Measurements from ENCODE around the gene KLRG1.

The KLRG1 gene

DNA sequence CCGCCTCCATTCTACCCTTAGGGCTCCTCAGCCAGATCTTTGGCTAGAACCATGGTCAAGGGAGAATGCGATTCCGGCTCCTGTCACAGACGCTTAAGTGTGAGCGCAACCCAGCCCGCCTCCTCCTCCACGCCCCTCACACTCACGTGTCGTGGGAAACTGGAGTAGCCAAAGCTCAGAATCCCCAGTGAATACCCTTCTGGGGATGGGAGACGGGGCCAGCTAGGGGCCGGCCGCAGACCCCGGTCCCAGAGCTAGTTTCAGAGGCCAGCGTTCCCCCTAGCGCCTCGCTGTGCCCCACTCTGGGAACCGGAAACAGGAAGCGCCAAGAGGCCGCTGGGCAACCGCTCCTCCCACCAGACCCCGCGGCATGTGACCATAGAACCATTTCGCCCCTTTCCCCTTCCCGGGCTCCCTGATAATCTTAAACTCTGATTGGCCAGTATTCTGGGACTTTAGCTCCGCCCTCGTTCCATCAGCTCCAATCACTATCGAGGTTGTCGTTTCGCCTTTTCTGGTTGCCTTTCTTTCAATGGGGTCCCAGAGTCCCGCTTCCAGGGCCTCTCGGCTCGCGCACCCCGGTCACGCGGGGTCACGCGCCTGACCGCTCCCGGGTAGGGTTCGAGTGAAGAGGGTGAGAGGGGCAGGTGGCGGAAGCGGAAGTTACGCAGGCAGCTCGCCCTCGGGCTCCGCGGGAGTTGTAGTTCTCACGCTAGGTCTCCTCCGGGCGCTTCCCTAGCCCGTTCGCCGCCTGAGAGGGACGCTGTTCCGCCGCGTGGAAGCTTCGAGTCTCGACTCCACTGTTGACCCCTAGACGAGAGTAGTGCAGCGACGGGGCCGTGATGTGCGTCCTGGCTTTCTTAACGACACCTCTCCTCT is 39.8 kb upstream of the KLRG1 start, which contains the start of gene M6PR:
M6PR (minus strand) TSS at position 304 of the 879 bp plus-strand sequence. CDS start 3,241 bp downstream, outside the sequence.
- TF ChIP-seq, protein P1, sequence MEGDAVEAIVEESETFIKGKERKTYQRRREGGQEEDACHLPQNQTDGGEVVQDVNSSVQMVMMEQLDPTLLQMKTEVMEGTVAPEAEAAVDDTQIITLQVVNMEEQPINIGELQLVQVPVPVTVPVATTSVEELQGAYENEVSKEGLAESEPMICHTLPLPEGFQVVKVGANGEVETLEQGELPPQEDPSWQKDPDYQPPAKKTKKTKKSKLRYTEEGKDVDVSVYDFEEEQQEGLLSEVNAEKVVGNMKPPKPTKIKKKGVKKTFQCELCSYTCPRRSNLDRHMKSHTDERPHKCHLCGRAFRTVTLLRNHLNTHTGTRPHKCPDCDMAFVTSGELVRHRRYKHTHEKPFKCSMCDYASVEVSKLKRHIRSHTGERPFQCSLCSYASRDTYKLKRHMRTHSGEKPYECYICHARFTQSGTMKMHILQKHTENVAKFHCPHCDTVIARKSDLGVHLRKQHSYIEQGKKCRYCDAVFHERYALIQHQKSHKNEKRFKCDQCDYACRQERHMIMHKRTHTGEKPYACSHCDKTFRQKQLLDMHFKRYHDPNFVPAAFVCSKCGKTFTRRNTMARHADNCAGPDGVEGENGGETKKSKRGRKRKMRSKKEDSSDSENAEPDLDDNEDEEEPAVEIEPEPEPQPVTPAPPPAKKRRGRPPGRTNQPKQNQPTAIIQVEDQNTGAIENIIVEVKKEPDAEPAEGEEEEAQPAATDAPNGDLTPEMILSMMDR (IDR thresholded peaks at IDR 0.05; ENCODE audit: low read depth, low read length): peak; percentile 57
- DNase-seq (ENCODE audit: extremely low read depth, low read depth): peak; percentile 71

DNA sequence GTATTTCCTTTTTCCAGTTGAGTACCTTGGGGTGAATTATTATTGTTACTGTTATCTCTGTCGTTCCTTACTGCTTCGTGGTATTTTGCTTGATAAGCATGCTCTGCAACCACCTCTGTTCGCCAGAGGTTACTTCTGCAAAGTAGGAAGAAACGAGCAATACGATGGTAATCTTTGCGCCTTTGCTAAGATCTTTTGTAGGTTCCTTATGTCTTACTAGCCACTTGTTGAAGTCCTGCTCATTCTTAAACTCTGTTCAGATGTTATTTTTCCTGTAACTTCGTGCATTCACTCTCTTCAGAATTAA is 39.2 kb upstream of the KLRG1 start:
- DNase-seq (ENCODE audit: extremely low read depth, low read depth): no peak
- TF ChIP-seq, protein P1 (IDR thresholded peaks at IDR 0.05; ENCODE audit: low read depth, low read length): no peak

DNA sequence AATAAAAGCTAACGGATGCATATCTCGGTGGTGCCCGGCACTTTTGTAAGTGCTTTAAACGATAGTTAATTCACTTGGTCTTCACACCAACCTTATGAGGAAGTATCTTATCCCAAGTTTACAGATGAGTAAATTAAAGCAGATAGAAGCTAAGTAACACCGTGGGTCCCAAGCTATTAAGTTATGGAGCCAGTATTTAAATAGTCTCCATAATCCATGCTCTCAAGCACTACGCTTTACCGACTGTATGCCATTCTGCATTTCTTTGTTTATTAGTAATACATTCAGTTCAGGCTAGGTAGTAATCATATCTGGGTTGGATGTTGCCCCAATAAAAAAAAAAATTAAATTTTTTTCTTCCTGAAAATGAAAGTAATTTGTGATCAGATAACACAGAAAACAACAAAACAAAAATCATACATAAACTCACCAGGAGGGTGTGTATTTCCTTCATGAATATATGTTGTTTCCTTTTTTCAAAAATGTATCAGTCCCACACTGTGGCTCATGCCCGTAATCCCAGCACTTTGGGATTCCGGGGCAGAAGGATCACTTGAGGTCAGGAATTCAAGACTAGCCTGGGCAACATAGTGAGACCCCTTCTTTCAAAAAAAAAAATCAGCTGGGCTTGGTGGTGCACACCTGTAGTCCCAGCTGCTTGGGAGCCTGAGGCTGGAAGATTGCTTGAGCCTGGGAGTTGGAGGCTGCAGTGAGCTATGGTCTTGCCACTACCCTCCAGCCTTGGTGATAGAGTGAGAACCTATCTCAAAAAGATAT is 38.5 kb upstream of the KLRG1 start:
- DNase-seq (ENCODE audit: extremely low read depth, low read depth): no peak
- TF ChIP-seq, protein P1 (IDR thresholded peaks at IDR 0.05; ENCODE audit: low read depth, low read length): no peak

DNA sequence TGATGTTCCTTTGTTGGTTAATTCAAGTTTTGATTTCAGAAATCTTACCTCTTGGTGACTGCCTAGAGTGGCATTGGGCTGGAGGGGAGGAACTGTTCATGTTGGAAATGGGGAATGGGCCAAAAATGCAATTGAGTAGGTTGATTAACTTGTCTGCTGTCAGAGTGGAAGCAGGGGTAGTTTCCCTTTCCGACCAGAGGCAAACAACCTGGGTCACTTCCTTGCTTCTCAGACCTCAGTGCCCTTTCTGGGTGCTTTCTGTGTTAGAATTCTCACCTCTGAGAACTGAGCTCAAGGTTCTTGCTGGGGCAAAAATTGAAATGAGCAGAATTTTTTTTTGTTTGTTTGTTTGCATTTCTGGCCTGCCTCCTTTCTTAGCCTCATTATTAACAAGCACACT is 37.6 kb upstream of the KLRG1 start:
- no peak for DNase-seq (ENCODE audit: extremely low read depth, low read depth)
- TF ChIP-seq, protein P1 (IDR thresholded peaks at IDR 0.05; ENCODE audit: low read depth, low read length): no peak

DNA sequence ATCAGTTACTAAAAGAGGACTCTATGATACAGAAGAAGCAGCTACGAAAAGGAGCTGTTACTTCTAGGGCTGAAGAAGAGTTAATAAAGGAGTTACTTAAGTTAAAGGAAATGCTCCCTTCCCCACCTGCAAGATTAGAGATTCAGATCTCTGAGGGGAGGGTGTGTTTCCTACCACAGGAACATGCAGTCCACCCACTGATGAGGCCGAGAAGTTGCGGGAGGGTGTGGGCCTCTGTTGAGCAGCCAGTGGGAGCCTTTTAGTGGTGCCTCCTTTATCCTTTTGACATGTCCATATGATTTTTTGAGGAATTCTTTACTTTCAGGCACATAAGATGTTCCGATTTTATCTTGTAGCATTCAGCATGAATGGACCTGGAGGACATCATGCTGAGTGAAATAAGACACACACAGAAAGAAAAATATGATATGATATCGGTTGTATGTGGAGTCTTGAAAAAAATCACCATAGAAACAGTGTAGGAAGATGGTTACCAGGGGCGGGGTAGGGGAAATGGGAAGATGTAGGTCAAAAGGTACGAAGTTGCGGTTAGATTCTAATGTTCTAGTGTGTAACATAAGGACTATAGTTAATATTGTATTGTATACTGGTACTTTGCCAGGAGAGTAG is 35.5 kb upstream of the KLRG1 start:
- DNase-seq (ENCODE audit: extremely low read depth, low read depth): no peak
- TF ChIP-seq, protein P1 (IDR thresholded peaks at IDR 0.05; ENCODE audit: low read depth, low read length): no peak

DNA sequence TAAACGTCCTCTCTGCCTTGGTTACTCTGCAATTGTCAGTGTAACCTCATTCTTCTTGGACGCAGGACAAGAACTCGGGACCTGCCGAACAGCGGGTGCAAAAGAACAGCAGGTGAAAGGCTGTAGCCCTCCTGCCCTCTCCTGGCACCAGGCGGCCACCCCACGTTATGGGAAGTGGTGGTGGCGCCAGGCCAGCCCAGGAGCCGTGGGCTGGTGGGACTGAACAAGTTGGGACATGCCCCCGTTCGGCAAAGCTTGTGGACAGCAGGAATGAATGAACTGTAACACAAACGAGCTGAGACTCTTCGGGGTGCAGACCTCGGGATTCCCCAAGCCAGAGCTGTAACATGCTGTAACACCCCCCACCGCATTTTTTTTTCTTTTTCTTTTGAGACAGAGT is 33.3 kb upstream of the KLRG1 start:
- DNase-seq (ENCODE audit: extremely low read depth, low read depth): no peak
- TF ChIP-seq, protein P1 (IDR thresholded peaks at IDR 0.05; ENCODE audit: low read depth, low read length): no peak
